Measurements from ENCODE around the gene CAMK2D.

CAMK2D gene

DNA sequence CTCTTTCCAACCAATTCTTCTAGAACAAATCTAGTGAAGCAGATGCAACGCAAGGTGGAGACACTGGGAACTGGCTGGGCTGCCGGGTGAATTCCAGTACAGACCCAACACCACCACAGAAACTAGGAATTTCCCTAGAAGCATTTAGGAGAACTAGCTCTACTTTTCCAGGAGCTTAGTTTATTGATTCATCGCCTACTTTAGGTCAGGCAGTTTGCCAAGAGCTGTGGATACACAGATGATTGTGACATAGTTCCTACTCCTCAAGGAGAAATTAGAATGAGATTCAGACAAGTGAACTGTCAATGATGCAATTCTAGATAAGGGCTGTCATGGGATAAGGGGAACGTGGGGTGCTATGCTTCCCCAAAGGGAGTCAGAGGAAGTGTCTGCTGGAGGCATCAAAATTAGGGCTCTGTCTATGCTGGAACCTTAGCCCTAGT is 350.0 kb downstream of the CAMK2D start:
- DNase-seq = no peak

DNA sequence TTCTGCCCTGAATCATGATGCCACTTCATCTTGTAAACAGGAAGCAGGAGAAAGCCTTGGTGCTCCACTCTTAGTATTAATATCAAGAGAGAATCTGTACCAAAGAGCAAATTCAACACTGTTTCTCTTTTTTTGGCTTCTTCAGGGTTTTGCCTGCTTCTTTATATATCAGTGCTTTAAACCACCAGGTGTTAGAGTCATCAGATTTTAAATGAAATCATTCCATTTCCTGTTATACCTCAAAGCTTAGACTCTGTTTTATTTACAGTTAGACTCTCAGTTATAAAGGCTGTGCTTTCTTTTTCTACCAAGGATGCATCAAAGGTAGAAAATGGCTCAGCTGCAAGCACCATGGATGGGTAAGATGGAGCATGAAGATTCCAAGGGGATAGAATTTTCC is 350.9 kb downstream of the CAMK2D start:
- DNase-seq = no peak

DNA sequence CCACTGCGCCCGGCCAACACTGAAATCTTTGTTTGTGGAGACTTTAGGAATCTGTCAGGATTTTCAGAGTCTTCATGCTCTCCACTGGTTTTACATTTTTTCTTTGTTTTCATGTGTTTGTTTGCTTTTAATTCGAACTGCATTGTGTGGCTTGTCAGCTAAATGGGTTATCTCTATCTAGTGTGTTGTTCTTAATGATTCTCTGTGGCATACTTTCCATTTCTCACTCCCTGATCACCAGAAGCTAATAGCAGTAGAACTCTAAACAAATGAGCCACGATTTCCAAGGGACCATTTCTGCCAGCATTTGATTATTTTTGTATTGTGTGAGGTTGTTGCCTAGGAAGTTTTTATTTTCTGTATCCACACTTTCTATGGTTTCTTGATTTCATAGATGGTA is 352.4 kb downstream of the CAMK2D start:
- DNase-seq = no peak

DNA sequence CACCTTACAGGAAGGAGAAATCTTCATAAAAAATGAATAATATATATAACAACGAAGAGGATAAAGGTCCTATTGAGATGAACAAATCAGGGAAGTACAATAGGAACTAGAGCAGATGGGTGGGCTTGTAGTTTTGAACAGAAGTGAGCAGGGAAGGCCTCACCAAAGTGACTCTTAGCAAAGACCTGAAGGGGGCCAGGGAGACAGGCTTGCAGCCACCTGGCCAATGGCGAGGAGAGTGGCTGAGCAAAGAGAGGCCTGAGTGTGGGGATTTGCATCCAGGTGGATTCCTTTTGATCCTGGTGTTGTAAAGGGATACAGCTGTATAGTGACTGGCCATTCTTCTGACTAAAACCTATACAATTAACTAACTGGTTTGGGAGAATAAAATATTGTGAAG is 354.1 kb downstream of the CAMK2D start:
- DNase-seq = no peak

DNA sequence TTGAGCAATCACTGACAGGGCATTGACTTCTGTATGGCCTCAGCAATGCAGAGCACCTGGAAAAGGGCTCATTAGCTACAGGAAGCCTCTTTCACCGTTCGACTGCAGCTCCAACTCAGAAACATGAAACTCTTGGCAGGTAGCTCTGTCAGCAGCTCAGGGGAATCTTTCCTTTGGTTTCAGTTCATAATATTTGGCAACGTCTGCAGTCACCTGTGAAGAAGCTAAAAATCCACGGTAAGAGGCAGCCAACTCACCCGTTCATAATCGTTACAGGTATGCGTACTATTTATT is 354.9 kb downstream of the CAMK2D start:
- no peak for DNase-seq

DNA sequence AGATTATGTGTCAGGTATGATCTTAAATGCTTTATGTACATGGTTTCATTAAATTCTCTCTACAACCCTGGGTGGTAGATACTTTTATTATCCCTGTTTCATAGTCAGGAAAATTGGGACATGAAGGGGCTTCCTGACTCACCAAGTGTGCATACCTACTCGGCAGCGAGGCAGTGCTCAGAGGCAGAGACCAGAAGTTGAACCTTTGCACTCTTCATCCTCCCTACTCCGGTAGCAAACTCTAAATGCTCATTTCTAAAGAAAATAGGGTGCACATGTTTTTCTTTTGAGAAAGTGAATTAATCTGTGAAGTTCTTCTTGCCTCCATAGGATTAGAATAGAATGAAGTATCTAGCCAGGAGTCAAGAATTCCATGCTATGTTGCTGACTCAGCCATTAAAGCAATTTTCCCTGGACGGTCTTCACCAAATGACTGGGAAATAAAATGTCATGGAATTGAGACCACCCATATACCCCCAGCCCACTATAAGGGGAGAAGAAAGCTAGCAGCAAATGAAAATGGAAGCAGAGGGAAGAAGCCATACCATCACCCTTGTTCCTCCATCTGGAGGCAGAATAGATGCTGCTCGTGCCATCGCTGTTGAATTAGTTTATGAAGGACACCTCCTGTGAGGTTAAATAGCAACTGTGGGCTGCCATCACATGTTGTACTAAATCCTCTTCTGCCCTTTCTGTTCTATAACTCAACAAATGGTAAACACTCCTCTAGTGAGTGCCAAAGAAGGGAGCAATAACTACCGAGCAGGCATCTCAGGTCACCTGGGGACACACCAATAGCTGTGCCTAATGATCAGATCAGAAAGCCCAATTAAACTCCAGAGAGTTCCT is 355.4 kb downstream of the CAMK2D start:
- DNase-seq = no peak

DNA sequence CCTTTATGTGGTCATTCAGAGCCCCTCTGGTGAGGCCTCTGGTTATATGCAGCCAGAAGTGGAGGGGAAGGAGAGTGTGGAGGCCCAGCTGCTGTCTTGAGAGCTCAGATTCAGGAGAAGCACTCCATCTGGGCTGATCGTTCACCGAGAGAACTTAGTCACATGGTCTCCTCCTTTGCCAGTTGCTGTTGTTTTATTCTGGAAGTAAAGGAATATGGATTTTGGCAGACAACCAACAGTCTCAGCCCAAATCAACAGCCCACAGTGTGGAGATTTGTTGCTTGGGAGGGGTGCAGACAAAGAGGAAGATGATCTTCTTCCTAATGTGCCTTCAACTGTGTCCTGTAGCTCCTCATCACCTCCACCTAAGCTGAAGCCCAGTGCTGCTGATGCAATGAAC is 356.7 kb downstream of the CAMK2D start:
- DNase-seq = no peak

DNA sequence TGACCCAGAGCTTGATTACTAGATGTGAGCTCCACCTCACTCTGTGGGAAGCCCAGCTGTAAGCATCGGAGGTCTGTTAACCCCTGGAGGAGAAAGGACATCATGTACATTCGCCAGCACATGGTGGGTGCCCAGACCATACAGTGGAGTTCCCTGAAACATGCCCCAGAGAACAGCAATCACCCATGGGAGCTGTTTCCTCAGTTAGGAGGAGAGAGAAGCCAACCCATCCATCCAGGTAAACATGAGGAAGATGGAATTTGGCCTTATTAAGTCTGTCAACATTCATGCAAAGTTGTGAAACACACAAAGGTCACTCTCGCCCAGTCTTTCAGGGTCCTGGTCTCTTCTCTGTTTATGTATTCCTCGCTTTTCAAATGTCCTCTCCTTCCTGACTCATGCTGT is 357.4 kb downstream of the CAMK2D start:
- DNase-seq = no peak
